VCaP (cell line): ENCODE data around the gene DCPS.
"Not testable (repeated sequence)": the region's sequence is repeated elsewhere in the genome, so short reads cannot be mapped to it uniquely, and the experiment has no call there.

Experiments
- H3K27ac ChIP-seq: fragments of 450-650 bp; 2 replicates; pipeline ENCODE4 v1.5.1; 2017
- CTCF ChIP-seq: fragments of 450-650 bp; conservative IDR thresholded peaks from 2 replicates; pipeline ENCODE4 v1.5.1; 2017; ENCODE audit warnings: mild to moderate bottlenecking, moderate library complexity

Gene DCPS

DNA sequence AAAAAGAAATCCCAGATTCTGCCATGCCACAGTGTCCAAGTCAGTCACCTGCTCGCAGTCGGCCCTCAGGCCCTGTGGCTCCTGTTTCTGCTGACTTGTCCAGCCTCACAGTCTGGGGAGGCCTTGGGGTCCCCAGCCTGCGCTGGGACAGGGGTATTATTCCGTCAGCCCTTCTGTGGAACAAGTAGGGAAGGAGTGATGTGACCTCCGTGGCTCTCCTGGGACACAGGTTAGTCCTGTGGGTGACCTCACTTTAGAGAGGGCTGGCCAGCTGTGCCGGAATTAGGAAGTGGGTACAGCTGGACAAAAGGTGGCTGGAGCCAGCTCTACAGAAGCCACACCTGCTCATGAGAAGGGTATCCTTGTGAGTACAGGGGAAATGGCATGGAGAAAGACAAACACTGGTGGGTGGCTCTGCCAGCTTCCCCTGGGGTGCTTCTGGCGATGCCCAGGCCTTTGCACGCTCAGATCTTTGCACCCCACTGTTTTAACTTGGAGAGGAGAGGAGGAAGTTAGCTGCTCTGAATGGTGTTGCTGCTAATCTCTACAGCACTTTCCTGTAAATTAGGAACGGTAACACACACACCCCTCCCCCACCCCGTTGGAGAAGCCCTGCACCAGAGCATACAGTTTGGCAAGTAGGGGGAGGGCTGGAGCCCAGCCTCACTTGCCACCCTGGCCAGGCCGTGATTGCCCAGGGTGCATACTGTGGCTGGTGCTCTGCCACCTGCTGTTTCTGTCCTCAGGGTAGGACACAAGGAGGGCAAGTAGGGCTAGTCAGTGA, 64.7 kb downstream of the DCPS start:
- 0 out of 2 replicates have a peak, but pooled peaks have one; percentile 12 for TF ChIP-seq CTCF
- peak overlapping the region; percentile 51 for H3K27ac ChIP-seq

GRCh38 chr11:126370016-126370415, 66.2 kb downstream of the DCPS start:
- no peak for TF ChIP-seq CTCF
- H3K27ac ChIP-seq: no peak overlapping the region

DNA sequence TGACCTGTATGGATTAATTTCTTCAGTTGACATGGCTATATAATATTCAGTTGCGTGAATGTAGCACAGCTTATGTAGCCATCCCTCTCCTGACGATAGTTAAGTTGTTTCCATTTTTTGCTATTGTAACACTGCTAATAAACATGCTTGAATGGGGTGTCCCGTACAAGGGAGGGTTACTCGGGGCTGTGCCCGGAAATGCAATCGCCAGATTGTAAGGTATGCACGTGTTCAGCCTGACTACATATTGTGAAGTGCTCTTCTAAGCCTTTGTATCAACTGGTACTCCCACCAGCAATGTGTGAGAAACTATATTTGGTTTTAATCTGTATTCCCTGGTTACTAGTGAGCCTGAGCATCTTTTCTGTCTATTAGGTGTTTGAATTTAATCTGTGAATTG, 67.7 kb downstream of the DCPS start:
- TF ChIP-seq CTCF: no peak
- no peak overlapping the region for H3K27ac ChIP-seq

DNA sequence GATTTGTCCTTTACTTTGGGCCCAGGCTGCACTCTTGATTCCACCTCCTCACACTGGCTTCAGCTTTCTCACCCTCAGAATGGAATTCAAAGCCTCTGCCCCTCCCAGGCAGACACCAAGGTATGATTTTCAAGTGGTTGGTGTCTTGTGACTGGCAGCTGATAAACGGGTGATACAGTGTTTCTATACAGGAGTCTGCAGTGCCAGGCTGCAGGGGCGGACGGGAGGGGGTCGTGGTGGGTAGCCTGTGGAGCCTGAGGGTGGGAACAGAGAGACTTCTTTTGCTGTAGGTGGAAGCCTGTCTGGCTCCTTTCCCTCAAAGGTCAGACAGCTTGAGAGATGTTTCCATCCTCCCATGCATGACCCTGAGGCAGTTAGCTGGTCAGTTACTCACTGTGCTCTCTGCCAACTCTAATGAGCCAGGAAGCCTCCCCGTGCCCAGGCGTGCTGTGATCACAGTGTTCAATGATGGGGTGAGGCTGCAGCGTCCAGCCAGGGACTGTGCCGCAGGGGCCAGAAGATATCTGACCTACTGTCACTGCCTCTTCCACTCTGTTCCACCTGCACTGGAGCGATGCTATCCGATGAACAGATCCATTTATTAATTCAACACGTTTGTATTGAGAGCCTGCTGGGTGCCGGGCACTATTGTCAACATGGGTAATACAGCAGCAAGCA, 69.7 kb downstream of the DCPS start:
- H3K27ac ChIP-seq: not testable (repeated sequence)

DNA sequence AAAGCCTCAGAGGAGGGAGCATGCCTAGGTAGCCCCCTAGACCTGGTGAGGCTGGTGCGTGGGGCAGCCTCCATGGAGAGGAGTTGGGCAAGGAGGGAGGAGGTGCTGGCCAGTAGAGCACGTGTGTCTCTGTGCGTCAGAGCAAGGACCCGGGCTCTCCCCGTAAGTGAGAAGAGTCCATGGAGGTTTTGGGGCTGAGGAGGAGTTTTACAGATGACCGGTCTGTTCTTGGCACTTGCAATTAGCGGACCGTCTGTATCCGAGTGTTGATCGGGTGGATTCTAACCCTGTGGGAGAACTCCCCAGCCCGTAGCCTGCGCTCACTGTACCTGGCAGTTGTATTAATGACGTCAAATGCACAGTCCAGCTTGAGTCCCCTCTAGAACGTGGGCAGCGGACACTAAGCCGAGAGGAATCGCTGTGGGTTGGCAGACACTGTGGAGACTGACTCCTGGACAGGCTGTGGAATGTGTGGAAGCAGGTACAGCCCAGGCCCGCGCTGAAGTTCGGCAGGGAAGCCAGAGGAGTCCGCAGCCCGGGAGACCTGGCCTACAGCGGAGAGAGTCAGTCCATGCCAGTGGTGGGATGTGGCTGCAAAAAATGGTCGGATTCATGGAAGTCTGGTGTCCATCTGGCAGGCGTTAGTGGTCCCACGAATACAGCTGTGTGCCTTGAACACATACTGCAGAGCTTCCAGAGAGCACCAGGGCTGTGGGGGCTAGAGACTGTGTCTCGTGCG, 70.9 kb downstream of the DCPS start:
- peak overlapping the region; percentile 69; the same call in 1 of the 2 replicates for H3K27ac ChIP-seq

DNA sequence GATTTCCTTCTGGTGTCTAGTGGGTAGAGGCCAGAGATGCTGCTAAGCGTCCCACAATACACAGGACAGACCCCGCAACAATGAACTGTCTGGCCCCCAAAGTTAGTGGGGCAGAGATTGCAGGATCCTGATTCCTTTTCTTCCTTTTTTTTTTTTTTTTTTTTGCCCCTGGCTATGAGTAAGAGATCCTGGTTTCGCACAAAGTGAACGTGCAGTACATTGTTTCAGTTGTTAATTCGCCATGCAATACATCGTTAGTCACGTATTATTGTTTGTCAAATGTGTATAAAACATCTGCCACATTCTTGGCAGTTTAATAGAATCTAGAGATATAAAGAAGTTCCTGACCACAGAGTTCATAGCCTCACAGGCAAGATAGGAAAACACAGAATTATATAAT, 71.9 kb downstream of the DCPS start:
- no peak for TF ChIP-seq CTCF

GRCh38 chr11:126378763-126379162, 74.9 kb downstream of the DCPS start:
- H3K27ac ChIP-seq: no peak overlapping the region
- TF ChIP-seq CTCF: no peak

More for the DNA sequence above, 71.9 kb downstream of the DCPS start:
- H3K27ac ChIP-seq: peak overlapping the region; percentile 69

GRCh38 chr11:126380909-126381308, 77.0 kb downstream of the DCPS start:
- H3K27ac ChIP-seq: no peak overlapping the region
- no peak for TF ChIP-seq CTCF

- H3K27ac ChIP-seq: not testable (repeated sequence)
Observed at GRCh38 chr11:126381960-126382359, 78.1 kb downstream of the DCPS start.

GRCh38 chr11:126382641-126383040, 78.8 kb downstream of the DCPS start:
- peak overlapping the region; percentile 50; the same call in 1 of the 2 replicates for H3K27ac ChIP-seq
